AG09319 (cell line): ENCODE measurements around the gene CDH6.

ENCODE experiments used
- DNase-seq: peaks from one replicate; pipeline ENCODE4 v3.0.0-alpha.2; 2010; ENCODE audit warnings: low read depth; ENCODE audit errors: extremely low read depth
- TF ChIP-seq, protein P1 (sequence below): IDR thresholded peaks from 2 replicates; pipeline ENCODE4 v1.5.1; 2011; ENCODE audit warnings: low read depth, mild to moderate bottlenecking, inconsistent platforms, low read length, moderate library complexity

Gene CDH6

DNA sequence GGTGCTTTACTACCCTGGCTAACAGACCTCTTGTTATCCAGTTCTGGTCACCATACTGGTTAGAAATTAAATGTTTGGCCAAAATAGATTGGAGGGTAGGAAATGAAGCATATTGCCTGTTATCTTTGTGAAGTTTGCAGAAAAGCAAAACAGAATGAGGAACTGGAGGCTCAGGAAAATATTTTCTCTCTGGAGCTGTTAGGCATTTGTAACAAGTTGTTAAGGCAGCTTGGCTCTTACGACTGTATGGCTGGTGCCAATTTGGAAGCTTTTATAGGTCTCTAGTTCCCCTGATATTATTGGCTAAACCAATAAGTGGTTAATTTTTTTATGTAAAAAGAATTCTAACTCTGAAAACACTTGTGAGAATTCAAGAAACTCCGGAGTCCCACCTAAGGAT is 35.8 kb downstream of the CDH6 start:
- TF ChIP-seq, protein P1, sequence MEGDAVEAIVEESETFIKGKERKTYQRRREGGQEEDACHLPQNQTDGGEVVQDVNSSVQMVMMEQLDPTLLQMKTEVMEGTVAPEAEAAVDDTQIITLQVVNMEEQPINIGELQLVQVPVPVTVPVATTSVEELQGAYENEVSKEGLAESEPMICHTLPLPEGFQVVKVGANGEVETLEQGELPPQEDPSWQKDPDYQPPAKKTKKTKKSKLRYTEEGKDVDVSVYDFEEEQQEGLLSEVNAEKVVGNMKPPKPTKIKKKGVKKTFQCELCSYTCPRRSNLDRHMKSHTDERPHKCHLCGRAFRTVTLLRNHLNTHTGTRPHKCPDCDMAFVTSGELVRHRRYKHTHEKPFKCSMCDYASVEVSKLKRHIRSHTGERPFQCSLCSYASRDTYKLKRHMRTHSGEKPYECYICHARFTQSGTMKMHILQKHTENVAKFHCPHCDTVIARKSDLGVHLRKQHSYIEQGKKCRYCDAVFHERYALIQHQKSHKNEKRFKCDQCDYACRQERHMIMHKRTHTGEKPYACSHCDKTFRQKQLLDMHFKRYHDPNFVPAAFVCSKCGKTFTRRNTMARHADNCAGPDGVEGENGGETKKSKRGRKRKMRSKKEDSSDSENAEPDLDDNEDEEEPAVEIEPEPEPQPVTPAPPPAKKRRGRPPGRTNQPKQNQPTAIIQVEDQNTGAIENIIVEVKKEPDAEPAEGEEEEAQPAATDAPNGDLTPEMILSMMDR = no peak

DNA sequence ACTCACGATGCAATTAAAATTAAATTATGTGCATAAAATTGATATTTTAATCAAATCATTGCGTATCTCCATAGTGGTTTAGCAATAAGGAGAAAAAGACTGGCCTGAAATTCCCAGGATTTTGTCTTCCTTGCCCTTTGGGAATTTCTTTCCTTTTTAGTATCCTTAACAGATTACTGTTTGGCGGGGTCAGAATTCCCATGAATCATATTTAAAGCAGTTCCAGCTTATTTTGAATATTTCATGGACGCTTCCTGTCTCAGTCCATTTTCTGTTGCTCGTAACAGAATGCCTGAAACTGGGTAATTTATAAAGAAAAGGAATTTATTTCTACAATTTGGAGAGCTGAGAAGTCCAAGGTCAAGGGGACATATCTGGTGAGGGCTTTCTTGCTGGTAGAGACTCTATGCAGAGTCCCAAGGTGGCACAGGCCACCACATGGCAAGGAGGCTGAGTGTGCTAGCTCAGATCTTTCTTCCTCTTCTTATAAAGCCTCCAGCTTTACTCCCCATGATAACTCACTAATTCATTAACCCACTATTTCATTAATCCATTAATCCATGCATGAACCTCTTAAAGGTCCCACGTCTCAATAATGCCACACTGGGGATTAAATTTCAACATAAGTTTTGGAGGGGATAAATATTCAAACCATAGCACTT is 37.8 kb downstream of the CDH6 start:
- TF ChIP-seq, protein P1 = no peak
- DNase-seq = no peak

More for the DNA sequence above, 35.8 kb downstream of the CDH6 start:
- DNase-seq = no peak

DNA sequence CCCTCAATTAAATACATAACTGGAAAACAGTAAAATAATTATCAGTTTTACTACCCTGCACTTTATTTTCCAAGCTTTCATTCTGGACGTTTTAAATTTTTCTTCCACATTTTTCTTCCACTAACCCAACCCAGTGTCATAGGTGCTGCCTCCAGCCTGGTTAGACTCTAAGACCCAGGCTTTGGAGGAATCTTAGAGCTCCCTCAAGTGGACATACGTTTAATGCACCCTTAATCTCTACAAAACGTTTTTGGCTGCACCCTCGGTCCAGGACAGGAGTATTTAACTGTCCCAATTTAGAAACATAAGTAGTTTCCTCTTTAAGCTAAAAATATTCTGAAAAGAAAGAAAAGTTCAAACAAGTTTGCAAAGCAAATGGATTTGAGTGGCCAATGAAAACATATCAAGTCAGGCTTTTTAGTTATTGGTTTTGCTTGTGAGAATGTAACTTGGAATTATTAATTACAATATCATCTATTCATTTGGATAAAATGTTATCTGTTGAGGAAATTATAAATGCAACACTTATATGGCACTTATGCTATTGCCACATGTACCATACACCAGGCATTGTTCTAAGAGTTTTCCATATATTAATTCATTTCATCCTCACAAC is 38.9 kb downstream of the CDH6 start:
- TF ChIP-seq, protein P1 = peak; percentile 82

DNA sequence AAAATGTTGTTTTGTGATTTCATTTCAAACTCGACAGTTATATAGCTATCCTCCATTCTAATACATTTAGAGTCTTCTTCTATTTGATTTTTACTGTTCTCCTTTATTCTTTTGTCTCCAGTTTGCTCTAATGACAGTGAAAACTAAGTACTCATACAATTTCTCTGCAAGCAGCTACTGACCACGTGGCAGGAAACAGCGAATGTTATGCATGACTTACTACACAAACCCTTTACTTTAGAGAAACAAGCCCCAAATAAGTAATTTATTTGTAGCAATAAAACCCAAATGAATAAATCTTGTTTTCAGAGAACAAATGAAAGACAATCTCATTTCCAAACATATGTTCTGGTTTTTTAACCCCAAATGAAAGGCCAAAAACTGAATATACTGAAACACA is 41.9 kb downstream of the CDH6 start:
- no peak for DNase-seq
- TF ChIP-seq, protein P1 = no peak

More for the DNA sequence above, 38.9 kb downstream of the CDH6 start:
- peak; percentile 31 for DNase-seq

DNA sequence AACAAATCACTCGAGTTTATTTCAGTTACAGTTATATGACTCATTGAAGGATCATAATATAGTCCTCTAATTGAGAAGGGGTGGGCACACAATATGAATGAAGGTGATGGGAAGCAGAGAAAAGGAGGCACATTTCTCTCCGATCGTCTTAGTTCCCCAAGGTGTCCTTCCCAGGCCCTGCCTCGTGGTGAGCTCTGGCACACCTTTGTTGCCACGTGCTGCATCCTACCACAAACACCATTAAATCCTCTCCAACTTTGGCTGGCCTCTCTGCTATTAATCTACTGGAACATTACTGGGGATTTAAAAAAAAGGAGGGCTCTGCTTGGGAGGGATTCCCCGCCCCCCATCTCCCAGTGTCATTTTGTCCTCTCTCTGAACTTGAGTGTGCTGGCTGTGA is 42.9 kb downstream of the CDH6 start:
- TF ChIP-seq, protein P1 = no peak
- no peak for DNase-seq

DNA sequence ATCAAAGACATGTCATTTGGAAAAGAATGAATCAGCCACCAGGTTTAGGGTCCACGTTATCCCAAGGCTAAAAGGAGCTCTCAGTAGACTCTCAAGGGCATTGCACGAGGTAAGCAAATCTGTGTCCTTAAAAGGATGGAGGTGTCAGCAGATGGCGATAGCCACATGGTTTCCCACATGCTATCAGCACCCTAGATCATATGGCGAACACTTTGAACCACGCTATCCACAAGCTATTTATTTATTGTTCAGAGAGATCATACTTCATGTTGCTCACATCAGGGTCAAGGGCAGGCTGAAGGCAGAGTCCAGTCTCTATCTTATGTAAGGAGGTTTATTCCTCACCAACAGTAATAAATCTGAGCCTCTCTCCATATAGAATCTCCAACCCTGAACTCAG is 43.7 kb downstream of the CDH6 start:
- DNase-seq = no peak
- TF ChIP-seq, protein P1 = no peak

DNA sequence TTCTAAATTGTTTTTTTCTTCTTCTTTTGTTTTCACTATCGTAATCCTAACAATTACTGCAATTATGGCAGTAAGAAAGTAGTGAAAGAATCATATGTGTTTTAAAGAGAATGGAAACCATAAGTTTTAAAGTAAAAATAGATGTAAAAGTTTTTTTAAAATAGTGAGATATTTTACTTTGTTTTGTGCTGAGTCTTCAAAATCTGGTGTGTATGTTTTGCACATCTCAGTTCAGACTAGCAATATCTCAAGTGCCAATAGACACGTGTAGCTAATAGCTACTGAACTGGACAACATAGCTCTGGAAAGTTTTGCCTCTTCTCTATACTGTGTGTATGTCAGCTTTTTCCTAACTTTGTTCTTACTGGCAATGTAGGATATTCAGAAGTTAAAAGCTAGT is 45.0 kb downstream of the CDH6 start:
- no peak for DNase-seq
- TF ChIP-seq, protein P1 = no peak
